Trophoblast cell (in vitro differentiated cells and primary cell): ENCODE measurements around the gene MVD.

Experiments used
- DNase-seq, 2 donors: peaks; one replicate each; pipeline ENCODE4 v3.0.0-alpha.2; 2016
- H2AFZ ChIP-seq: 2 replicates; pipeline ENCODE4 v1.6.1; 2013; ENCODE audit warnings: low read length, moderate library complexity, mild to moderate bottlenecking; ENCODE audit not compliant: insufficient read depth, poor library complexity
- H2AK5ac ChIP-seq: 2 replicates; pipeline ENCODE4 v1.6.1; 2013; ENCODE audit warnings: mild to moderate bottlenecking, low read length
- H2BK120ac ChIP-seq: 2 replicates; pipeline ENCODE4 v1.6.1; 2013; ENCODE audit warnings: low read length, mild to moderate bottlenecking, moderate library complexity; ENCODE audit not compliant: insufficient read depth, poor library complexity
- H2BK12ac ChIP-seq: 2 replicates; pipeline ENCODE4 v1.6.1; 2013; ENCODE audit warnings: mild to moderate bottlenecking, low read length, moderate library complexity
- H2BK5ac ChIP-seq: 2 replicates; pipeline ENCODE4 v1.6.1; 2013; ENCODE audit warnings: low read length, low read depth, moderate library complexity, mild to moderate bottlenecking; ENCODE audit not compliant: poor library complexity
- H3K14ac ChIP-seq: 2 replicates; pipeline ENCODE4 v1.6.1; 2013; ENCODE audit warnings: mild to moderate bottlenecking, low read length
- H3K18ac ChIP-seq: 2 replicates; pipeline ENCODE4 v1.6.1; 2013; ENCODE audit warnings: mild to moderate bottlenecking, low read length
- H3K23ac ChIP-seq: 2 replicates; pipeline ENCODE4 v1.6.1; 2013; ENCODE audit warnings: low read length
- H3K27ac ChIP-seq: 2 replicates; pipeline ENCODE4 v1.5.1; 2013; ENCODE audit warnings: low read depth, mild to moderate bottlenecking, inconsistent platforms, low read length, moderate library complexity
- H3K27me3 ChIP-seq: 2 replicates; pipeline ENCODE4 v1.6.1; 2013; ENCODE audit warnings: inconsistent platforms, mild to moderate bottlenecking, low read length, moderate library complexity; ENCODE audit not compliant: insufficient read depth
- H3K36me3 ChIP-seq, 2 experiments: 1 replicate in 1 of 2; 2 replicates in 1 of 2; pipeline ENCODE4 v1.6.1; 2013; ENCODE audit warnings: low read length in 2 of 2, mild to moderate bottlenecking in 2 of 2, moderate library complexity in 1 of 2; ENCODE audit not compliant: insufficient read depth in 2 of 2, control insufficient read depth in 1 of 2
- H3K4ac ChIP-seq: 2 replicates; pipeline ENCODE4 v1.6.1; 2013; ENCODE audit warnings: low read depth, mild to moderate bottlenecking, low read length, moderate library complexity
- H3K4me1 ChIP-seq, 2 experiments: 1 replicate in 1 of 2; 2 replicates in 1 of 2; pipeline ENCODE4 v1.6.1; 2013; ENCODE audit warnings: low read length in 2 of 2, mild to moderate bottlenecking in 2 of 2, moderate library complexity in 1 of 2; ENCODE audit not compliant: insufficient read depth in 2 of 2, control insufficient read depth in 1 of 2
- H3K4me2 ChIP-seq: 2 replicates; pipeline ENCODE4 v1.6.1; 2013; ENCODE audit warnings: inconsistent platforms, mild to moderate bottlenecking, low read length, moderate library complexity
- H3K4me3 ChIP-seq: 2 replicates; pipeline ENCODE4 v1.5.1; 2013; ENCODE audit warnings: mild to moderate bottlenecking, low read depth, low read length, inconsistent platforms
- H3K79me1 ChIP-seq: one replicate; pipeline ENCODE4 v1.6.1; 2013; ENCODE audit warnings: low read length
- H3K79me2 ChIP-seq: 2 replicates; pipeline ENCODE4 v1.6.1; 2013; ENCODE audit warnings: low read length, mild to moderate bottlenecking; ENCODE audit not compliant: control insufficient read depth, insufficient read depth, poor library complexity
- H3K9ac ChIP-seq: 2 replicates; pipeline ENCODE4 v1.6.1; 2013; ENCODE audit warnings: mild to moderate bottlenecking, low read length
- H3K9me3 ChIP-seq: 2 replicates; pipeline ENCODE4 v1.6.1; 2013; ENCODE audit warnings: low read depth, mild to moderate bottlenecking, control low read depth, inconsistent platforms, low read length; ENCODE audit not compliant: insufficient read depth
- H4K12ac ChIP-seq: 2 replicates; pipeline ENCODE4 v1.6.1; 2013; ENCODE audit warnings: low read depth, mild to moderate bottlenecking, low read length, moderate library complexity
- H4K8ac ChIP-seq: 2 replicates; pipeline ENCODE4 v1.6.1; 2013; ENCODE audit warnings: low read depth, mild to moderate bottlenecking, low read length, moderate library complexity
- H4K91ac ChIP-seq: one replicate; pipeline ENCODE4 v1.6.1; 2013; ENCODE audit warnings: low read depth, mild to moderate bottlenecking, low read length, moderate library complexity
- WGBS: extraction: QIAGEN DNeasy Blood & Tissue Kit; methylation state at CpG from one replicate; pipeline ENCODE4 v1.1.7; 2013; ENCODE audit warnings: missing lambda C conversion rate; ENCODE audit not compliant: insufficient read length, insufficient coverage; ENCODE audit errors: extremely low coverage; 5-methylcytosine and 5-hydroxymethylcytosine counted together

MVD gene

DNA sequence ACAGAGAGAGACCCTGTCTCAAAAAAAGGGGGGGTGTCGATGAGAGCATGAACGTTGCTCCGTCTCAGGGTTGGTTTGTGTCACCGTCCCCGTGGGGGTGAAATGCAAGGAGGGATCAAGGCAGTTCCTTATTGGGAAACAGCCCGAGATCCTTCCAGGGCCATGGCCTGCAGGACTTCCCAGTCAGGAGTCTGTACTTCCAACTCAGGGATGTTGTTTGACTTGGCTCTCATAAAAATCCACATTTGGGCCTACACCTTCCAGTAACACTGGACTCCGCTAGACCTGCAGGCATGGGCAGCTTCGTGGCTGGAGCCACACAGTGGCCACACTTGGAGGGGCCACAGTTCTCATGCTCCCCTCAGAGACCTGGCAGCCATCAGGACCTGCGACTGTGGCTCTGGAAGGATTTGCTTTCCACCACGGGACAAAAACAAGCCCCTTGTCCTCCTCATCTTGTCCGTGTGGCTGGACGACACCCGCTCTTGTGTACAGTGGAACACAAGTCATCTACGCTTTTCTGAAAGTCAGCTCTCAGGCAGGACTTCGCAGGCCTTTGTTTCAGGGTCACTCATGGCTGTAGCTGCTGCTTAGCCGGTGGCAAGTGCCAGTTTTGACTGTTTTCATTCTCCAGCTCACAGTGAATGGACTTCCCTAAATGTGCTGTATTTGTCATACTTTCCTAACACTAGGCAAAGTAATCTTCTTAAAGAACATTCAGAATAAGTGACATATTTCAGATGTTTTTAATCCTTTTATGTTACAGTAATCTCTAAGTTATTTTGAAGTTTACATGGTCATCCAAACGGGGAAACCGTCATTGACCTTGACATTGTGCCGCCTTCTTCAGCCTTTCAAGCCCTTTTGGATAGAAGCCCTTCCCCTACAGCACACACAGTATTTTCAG lies 48.7 kb downstream of the MVD start:
- Histone ChIP-seq H4K91ac (no peak overlapping the region), H2BK5ac (no peak overlapping the region), H4K8ac (no peak overlapping the region), H3K4me3 (no peak overlapping the region), H3K14ac (no peak overlapping the region), H2BK120ac (no peak overlapping the region), H3K79me1 (no peaks in the 10 kb centered on the region), H2AK5ac (no peak overlapping the region), H3K4me2 (no peak overlapping the region), H4K12ac (no peak overlapping the region), H2AFZ (no peak overlapping the region), H2BK12ac (no peak overlapping the region), H3K9me3 (no peaks in the 10 kb centered on the region), H3K36me3 (peaks cover 38 to 45% of the 10 kb centered on the region in 2 experiments), H3K27ac (no peak overlapping the region), H3K18ac (no peak overlapping the region), H3K4ac (no peak overlapping the region), H3K4me1 (no peaks in the 10 kb centered on the region), H3K9ac (no peak overlapping the region), H3K79me2 (no peaks in the 10 kb centered on the region), H3K23ac (no peak overlapping the region), H3K27me3 (no peaks in the 10 kb centered on the region)
- DNase-seq, result peak in 1 of 2 donors; percentile 37
- WGBS, result no CpG with 5 or more reads among the region's 19 CpGs

DNA sequence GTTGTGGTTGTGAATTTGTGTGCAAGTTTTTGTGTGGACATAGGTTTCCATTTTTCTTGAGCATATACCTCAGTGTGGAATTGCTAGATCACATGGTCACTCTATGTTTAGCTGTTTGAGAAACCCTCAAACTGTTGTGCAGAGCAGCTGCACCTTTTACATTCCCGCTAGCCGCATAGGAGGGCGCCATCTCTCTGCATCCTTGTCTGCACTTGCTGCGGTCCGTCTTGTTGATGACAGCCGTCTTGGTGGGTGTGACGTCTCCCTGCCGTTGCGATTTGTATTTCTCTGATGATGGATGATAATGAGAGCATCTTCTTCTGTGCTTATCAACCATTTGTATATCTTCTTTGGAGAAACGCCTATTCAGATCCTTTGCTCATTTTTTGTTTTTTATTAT lies 49.6 kb downstream of the MVD start:
- WGBS, result no CpG with 5 or more reads among the region's 10 CpGs
- H3K27me3 ChIP-seq, result no peaks in the 10 kb centered on the region
- DNase-seq, result no peak
- no peak overlapping the region for H3K27ac ChIP-seq
- H3K4ac ChIP-seq, result no peak overlapping the region
- H2BK5ac ChIP-seq, result no peak overlapping the region
- H3K9ac ChIP-seq, result no peak overlapping the region
- no peak overlapping the region for H4K8ac ChIP-seq
- H3K4me3 ChIP-seq, result no peak overlapping the region
- no peaks in the 10 kb centered on the region for H3K79me1 ChIP-seq
- H3K4me1 ChIP-seq, result no peaks in the 10 kb centered on the region
- H3K18ac ChIP-seq, result no peak overlapping the region
- no peak overlapping the region for H2AFZ ChIP-seq
- no peak overlapping the region for H2BK12ac ChIP-seq
- H3K14ac ChIP-seq, result no peak overlapping the region
- H3K36me3 ChIP-seq, result peaks cover 38 to 43% of the 10 kb centered on the region in 2 experiments
- H3K4me2 ChIP-seq, result no peak overlapping the region
- no peaks in the 10 kb centered on the region for H3K79me2 ChIP-seq
- H3K9me3 ChIP-seq, result no peaks in the 10 kb centered on the region
- no peak overlapping the region for H2BK120ac ChIP-seq
- no peak overlapping the region for H4K12ac ChIP-seq
- H2AK5ac ChIP-seq, result no peak overlapping the region
- H4K91ac ChIP-seq, result no peak overlapping the region
- H3K23ac ChIP-seq, result no peak overlapping the region

DNA sequence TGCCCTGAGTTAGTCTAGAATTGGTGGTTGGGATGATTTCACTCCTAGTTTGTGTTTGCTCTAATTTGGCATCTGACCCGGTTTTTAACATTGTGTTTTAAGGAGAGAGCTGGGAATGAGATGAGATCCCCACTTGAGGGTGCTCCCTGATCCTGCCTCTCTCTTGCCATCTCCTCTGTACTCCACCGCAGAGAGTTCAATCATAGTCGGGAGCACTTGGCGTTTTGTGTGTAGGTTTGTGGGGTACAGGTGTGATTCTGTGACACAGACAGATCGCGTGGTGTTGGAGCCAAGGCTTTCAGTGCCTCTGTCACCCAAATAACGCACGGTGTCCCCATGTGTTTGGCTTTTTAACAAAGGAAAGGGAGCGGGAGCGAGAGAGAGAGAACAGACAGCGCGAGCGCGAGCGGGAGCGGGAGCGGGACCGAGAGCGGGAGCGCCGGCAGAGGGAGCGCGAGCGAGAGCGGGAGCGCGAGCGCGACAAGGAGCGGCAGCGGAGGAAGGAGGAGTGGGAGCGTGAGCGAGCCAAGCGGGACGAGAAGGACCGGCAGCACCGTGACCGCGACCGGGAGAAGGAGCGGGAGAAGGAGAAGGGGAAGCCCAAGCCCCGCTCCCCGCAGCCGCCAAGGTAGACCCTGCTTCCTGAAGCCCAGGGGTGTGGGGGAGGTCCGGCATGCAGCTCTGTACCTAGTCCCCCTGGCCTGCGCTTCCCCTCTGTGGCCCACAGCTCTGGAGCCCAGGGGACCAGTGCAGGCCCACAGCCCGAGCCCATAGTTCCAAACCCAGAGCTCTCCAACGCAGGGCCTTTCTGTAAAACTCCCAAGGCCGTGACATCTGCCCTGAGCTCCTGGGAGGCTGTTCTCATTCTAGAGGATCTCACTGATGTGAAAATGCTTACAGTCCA lies 51.7 kb downstream of the MVD start:
- Histone ChIP-seq H3K27me3 (no peaks in the 10 kb centered on the region), H3K79me1 (no peaks in the 10 kb centered on the region), H2BK12ac (no peak overlapping the region), H2BK120ac (no peak overlapping the region), H3K79me2 (no peaks in the 10 kb centered on the region), H2AK5ac (no peak overlapping the region), H2AFZ (no peak overlapping the region), H4K8ac (peak overlapping the region; percentile 36), H3K36me3 (peaks cover 45 to 51% of the 10 kb centered on the region in 2 experiments), H3K27ac (no peak overlapping the region), H3K4me3 (no peak overlapping the region), H3K23ac (no peak overlapping the region), H2BK5ac (no peak overlapping the region), H4K12ac (no peak overlapping the region), H3K4me1 (no peaks in the 10 kb centered on the region), H3K9me3 (no peaks in the 10 kb centered on the region), H4K91ac (no peak overlapping the region), H3K4me2 (no peak overlapping the region), H3K14ac (no peak overlapping the region), H3K9ac (no peak overlapping the region), H3K18ac (no peak overlapping the region), H3K4ac (no peak overlapping the region)
- no CpG with 5 or more reads among the region's 49 CpGs for WGBS
- DNase-seq, result no peak

DNA sequence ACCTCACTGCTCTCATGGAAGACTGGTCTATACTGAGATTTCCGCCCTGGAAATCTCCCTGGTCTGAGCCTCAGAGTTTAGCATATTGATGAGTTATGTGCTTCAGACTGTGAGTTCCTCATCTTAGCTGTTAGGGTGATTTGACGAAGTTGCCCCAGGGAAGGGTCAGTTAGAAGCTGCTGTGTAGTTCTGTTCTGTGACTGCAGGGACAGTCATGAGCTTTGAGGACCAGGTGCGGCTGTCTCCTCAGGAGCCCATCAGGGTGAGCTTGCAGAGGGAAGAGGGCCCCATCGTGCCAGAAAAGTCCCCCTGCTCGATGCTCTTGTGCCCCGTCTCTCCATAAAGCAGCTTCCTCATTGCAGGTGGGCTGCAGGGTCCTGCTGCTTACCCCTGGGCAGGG lies 52.8 kb downstream of the MVD start:
- Histone ChIP-seq H3K4me3 (no peak overlapping the region), H3K9me3 (no peaks in the 10 kb centered on the region), H2BK12ac (no peak overlapping the region), H4K8ac (no peak overlapping the region), H3K4ac (no peak overlapping the region), H3K9ac (no peak overlapping the region), H2AK5ac (no peak overlapping the region), H2BK120ac (no peak overlapping the region), H2AFZ (no peak overlapping the region), H3K23ac (no peak overlapping the region), H2BK5ac (no peak overlapping the region), H4K12ac (no peak overlapping the region), H3K79me1 (no peaks in the 10 kb centered on the region), H3K36me3 (peaks cover 52 to 60% of the 10 kb centered on the region in 2 experiments), H3K18ac (no peak overlapping the region), H3K4me1 (no peaks in the 10 kb centered on the region), H3K27me3 (no peaks in the 10 kb centered on the region), H3K4me2 (no peak overlapping the region), H3K79me2 (no peaks in the 10 kb centered on the region), H3K27ac (no peak overlapping the region), H3K14ac (no peak overlapping the region), H4K91ac (no peak overlapping the region)
- WGBS, result no CpG with 5 or more reads among the region's 6 CpGs
- no peak for DNase-seq
